SK-N-SH (cell line): ENCODE results near the gene TLX1.

Experiments used
- EP300 ChIP-seq, 2 experiments: IDR thresholded peaks; 2 replicates each; pipeline versions ENCODE4 v1.4.0 to v1.6.1; 2012; ENCODE audit warnings: borderline replicate concordance in 1 of 2, low read depth in 1 of 2, low read length in 1 of 2
- RCOR1 ChIP-seq: fragments of 150-350 bp; IDR thresholded peaks from 2 replicates; pipeline ENCODE4 v1.6.1; 2017; ENCODE audit warnings: antibody characterized with exemption, low read length

DNA sequence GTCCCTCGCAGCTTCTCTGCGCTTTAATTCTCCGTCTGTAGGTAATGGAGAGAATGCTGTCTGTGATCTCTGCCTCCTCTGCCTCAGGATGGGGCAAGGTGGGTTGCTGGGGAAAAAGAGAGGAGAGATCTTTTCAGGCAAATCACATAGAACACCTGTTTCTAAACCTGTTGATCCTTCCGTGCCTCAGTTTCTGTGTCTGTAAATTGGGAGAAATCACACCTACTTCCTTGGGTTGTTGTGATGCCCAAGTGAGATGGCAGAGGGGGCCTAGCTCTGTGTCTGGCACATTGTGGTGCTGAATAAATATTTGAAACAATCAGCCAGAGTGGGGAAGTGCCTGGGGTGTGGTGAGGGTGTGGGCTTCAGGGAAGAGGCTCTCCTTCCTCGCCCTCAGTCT lies 40.5 kb upstream of the TLX1 start:
- no peak for TF ChIP-seq EP300 (IDR thresholded peaks at IDR 0.05; ENCODE audit: borderline replicate concordance in 1 of 2, low read depth in 1 of 2, low read length in 1 of 2)
- TF ChIP-seq RCOR1, result no peak
